Measurements from ENCODE around the gene VWCE.

The VWCE gene

GRCh38 chr11:61281581-61282250 lies 13.4 kb downstream of the VWCE start:
- DNase-seq (ENCODE audit: low read depth in 3 of 3, low spot score in 1 of 3), result peak in 1 of 3 donors; percentile 11

GRCh38 chr11:61280883-61281580 lies 14.1 kb downstream of the VWCE start:
- no peak for DNase-seq (ENCODE audit: low read depth in 3 of 3, low spot score in 1 of 3)

GRCh38 chr11:61279934-61280659 lies 15.0 kb downstream of the VWCE start:
- DNase-seq (ENCODE audit: low read depth in 3 of 3, low spot score in 1 of 3), result no peak

- DNase-seq (ENCODE audit: low read depth in 3 of 3, low spot score in 1 of 3), result no peak
These were observed 17.1 kb downstream of the VWCE start for GRCh38 chr11:61278001-61278470.

DNA sequence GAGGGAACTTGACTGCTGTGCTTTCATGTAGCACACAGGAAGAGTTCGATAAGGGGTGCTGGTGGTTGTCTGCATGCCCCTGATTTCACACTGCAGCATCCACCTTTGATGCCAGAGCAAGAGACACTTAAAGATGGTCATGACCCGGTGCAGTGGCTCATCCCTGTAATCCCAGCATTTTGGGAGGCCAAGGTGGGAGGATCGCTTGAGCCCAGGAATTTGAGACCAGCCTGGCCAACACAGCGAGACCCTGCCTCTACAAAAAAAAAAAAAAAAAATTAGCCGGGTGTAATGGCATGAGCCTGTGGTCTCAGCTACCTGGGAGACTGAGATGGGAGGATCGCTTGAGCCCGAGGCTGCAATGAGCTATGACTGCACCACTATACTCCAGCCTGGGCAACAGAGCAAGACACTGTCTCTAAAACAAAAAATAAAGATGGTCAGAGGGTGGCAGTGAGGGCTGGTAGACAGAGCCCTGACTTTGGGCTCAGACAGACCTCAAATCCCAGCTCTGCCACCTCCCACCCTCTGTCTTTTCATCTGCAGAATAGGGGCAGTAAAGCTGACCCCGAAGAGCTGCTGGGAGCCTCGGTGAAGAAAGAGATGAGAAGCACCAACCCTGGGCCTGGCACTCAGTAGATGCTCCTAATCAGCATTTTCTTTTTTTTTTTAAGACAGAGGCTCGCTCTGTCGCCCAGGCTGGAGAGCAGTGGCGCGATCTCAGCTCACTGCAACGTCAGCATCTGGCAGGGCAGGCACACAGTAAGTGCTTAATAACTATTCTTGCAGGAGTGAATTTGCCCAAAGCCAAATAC lies 17.7 kb downstream of the VWCE start:
- no peak for DNase-seq (ENCODE audit: low read depth in 3 of 3, low spot score in 1 of 3)

- no peak for DNase-seq (ENCODE audit: low read depth in 3 of 3, low spot score in 1 of 3)
These were observed 19.9 kb downstream of the VWCE start for GRCh38 chr11:61275191-61275590.

DNA sequence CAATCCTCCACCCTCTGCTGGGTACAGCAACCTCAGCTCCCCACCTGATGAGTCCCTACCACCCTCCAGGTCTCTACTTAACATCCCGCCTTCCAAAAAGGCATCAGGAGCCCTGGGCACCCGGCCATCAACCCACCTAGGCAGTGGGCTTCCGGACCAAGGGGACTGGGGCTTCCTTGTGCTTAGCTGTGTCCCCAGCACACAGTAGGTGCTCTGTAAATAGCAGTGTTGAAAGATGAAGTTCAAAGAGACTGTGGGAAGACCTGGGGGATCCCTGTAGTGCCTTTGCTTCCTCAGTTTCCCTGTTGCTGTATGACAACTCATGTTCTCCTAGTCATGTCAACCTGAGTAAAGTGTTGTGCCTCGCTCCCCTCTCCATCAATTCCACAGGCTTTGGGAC lies 21.0 kb downstream of the VWCE start:
- no peak for DNase-seq (ENCODE audit: low read depth in 3 of 3, low spot score in 1 of 3)

- DNase-seq (ENCODE audit: low read depth in 3 of 3, low spot score in 1 of 3), result no peak
These were observed 21.7 kb downstream of the VWCE start for GRCh38 chr11:61273178-61274078.

GRCh38 chr11:61272731-61273130 lies 22.4 kb downstream of the VWCE start:
- DNase-seq (ENCODE audit: low read depth in 3 of 3, low spot score in 1 of 3), result no peak

DNA sequence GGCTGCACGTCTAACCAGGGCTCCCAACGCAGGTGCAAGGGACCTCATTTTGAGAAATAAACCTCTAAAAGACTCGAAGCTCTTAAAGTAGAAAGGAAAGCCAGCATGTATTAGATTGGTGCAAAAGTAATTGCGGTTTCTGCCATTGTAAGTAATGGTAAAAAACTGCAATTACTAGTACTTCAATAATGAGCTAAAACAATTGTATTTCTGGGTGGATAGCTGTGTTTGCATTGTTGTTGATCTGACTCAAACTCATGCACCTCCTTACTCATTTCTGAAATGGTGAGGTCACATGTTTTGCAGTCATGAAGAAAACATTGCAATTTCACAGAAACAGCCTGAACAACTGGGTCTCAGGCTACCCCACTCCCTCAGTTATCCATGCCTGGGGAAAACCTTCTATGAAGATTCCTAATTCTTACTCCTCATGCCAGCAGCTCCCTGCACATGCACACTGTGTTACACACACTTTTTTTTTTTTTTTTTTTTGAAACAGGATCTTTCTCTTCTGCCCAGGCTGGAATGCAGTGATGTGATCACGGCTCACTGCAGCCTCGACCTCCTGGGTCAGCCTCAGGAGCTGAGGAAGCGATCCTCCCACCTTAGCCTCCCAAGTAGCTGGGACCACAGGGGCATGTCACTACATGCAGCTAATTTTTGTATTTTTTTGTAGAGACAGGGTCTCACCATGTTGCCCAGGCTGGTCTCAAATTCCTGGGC lies 24.6 kb downstream of the VWCE start:
- DNase-seq (ENCODE audit: low read depth in 3 of 3, low spot score in 1 of 3), result no peak

DNA sequence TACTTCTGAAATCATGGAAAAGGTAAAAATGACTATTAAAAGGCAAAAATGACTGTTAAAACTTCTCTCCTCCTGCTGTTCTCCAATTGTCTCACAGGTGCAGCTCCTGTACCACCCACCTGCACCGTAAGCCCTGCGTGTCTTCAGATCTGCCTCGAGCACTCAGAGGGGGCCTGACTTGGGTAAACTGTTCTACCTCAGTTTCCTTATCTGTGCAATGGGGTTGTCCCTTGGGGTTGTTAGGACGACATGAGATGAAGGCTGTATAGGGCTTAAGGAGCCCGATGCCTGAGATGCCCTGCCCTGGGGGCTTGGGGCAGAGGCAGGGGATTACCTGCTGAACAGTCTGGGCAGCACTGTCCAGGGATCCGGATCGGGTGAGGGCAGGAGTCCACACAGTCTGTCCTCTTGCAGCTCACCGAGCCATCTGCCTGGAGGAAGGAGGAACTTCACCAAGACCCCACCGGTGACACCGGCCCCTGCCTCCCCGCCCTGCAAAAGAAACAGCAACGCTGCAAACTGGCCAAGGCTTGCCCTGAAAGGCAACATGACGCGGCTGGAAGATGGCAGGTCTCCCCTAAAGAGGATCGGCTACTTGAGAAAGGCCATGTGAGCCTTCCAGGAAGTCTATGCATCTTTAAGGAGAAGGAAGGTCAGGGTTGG lies 26.4 kb downstream of the VWCE start:
- no peak for DNase-seq (ENCODE audit: low read depth in 3 of 3, low spot score in 1 of 3)

DNA sequence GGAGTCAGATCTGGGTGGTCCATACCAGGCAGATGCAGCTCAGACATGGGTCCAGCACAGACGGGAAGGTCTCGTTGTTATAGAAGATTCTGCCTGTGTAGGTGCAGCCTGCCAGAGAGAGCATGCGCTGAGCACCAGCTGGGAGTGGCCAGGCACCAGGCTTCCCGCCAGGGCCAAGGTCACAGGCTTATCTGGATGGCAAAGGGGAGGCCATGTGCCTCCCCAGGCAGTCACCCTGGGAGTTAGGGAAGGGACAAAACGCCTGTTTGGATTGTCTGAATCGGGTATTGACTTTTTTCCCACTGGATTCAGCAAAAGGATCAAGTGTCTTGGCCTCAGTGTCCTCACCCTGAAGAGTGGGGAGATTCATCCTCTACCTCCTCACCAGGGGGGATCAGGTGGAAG lies 27.7 kb downstream of the VWCE start:
- no peak for DNase-seq (ENCODE audit: low read depth in 3 of 3, low spot score in 1 of 3)

DNA sequence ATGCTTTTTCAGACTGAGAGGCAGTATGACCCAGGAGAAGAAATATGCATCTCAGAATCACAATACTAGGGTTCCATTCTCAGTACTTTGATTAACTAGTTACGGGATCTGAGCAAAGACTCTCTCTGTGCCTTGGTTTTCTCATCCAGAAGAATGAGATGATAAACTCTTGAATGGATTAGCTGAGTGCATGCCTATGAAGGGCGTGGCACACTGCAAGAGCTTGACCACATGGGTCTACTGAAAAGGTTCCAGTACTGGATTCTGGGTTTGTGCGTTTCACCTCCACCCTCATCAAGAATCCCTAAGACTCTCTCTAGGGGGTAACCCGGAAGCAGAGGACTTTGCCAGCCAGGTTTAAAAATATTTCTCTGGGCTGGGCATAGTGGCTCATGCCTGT lies 28.5 kb downstream of the VWCE start:
- DNase-seq (ENCODE audit: low read depth in 3 of 3, low spot score in 1 of 3), result no peak

DNA sequence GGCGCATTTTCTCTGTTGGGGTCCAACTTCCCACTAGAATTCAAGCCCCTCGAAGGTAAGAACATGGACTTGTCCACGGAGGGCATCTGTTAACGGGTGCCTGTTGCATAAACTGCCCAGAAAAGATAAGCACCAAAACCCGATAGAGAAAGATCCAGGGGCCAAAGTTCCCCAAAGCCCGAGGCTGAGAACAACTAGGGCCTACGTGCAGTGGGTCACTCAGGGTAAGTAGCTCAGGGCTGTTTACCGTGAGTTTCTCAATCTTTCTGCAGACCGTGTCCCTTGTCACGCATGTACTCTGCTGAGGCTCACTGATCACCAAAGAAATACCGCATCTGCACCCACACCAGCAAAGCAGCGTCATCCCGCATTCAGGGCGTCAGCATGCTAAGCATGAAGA lies 29.8 kb downstream of the VWCE start:
- no peak for DNase-seq (ENCODE audit: low read depth in 3 of 3, low spot score in 1 of 3)

GRCh38 chr11:61264795-61265194 lies 30.3 kb downstream of the VWCE start:
- no peak for DNase-seq (ENCODE audit: low read depth in 3 of 3, low spot score in 1 of 3)

DNA sequence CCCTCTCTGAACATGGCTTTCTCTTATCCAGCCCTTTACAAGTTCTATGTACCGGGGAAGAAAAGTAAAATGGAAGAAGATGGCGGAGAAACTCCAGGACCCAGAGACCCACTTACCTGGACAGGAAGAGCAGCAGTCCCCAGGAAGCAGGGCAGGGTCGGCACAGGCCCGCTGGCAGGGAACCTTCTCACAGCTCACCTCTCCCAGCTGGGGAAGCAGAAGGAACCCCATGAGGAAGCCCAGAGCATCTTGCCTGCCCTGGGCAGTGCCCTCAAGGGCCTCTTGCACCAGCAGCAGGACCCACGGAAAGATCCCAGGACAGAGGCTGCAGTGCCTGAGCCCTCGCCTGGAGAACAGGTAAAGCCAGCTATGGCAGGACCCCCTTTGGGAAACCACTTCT lies 30.7 kb downstream of the VWCE start:
- no peak for DNase-seq (ENCODE audit: low read depth in 3 of 3, low spot score in 1 of 3)

- no peak for DNase-seq (ENCODE audit: low read depth in 3 of 3, low spot score in 1 of 3)
These were observed 35.8 kb downstream of the VWCE start for GRCh38 chr11:61259363-61259762.

DNA sequence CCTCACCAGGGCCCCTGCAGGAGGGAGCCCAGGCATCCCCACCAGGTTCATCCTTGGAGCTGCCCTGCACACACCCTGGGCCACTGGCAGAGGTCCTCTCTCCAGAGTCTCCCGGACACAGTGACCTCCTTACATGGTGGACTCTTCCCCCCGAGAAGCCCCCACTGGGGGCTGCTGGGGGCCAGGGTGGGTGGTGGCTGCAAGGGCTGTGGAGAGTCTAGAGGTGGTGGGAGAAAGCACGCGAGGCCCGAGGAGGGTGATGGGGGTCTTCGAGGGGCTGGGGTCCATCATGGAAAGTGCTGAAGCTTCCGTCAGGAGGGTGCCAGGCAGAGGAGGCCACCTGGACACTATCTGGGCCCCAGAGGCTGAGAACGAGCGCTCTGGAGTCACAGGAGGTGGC lies 36.6 kb downstream of the VWCE start:
- DNase-seq (ENCODE audit: low read depth in 3 of 3, low spot score in 1 of 3), result no peak
